Measurements from ENCODE around the gene ST6GAL2. TPM values are rescaled to one million over a fixed set of nuclear protein-coding genes. Genes with fewer than 3 reads are reported as not detected.

ST6GAL2 gene
- total RNA-seq, 4 donors from 2014 or later = 0.04 to 1.3 (median 0.82) TPM

DNA sequence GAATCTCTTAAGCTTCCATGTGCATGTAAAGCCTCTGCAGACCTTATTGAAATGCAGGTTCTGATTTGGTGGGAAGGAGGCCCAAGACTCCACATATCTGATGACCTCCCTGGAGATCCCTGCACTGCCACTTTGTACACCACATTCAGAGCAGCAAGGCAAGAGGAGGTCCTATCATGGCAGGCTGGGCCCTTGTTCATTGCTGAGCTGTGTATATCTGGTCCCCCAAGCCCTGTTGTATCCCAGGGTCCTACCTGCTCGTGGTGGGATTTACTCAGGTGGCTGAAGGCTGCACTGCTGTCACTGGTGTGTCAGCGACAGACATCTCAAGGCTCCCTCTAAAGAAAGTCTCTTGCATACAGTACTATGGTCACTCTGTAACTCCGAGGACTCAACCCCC, 114.2 kb downstream of the ST6GAL2 start:
- H3K4me3 ChIP-seq (ENCODE audit: low read depth, poor library complexity, severe bottlenecking) = no peak overlapping the region
- no peak for TF ChIP-seq POLR2A (IDR thresholded peaks at IDR 0.05)
- TF ChIP-seq, protein P1, sequence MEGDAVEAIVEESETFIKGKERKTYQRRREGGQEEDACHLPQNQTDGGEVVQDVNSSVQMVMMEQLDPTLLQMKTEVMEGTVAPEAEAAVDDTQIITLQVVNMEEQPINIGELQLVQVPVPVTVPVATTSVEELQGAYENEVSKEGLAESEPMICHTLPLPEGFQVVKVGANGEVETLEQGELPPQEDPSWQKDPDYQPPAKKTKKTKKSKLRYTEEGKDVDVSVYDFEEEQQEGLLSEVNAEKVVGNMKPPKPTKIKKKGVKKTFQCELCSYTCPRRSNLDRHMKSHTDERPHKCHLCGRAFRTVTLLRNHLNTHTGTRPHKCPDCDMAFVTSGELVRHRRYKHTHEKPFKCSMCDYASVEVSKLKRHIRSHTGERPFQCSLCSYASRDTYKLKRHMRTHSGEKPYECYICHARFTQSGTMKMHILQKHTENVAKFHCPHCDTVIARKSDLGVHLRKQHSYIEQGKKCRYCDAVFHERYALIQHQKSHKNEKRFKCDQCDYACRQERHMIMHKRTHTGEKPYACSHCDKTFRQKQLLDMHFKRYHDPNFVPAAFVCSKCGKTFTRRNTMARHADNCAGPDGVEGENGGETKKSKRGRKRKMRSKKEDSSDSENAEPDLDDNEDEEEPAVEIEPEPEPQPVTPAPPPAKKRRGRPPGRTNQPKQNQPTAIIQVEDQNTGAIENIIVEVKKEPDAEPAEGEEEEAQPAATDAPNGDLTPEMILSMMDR (IDR thresholded peaks at IDR 0.05) = no peak
- no peak for DNase-seq (ENCODE audit: low spot score in 2 of 2)
- whole genome bisulfite sequencing, 2 donors = 82 to 89% methylated on average over 3 of the region's 3 CpGs
- intact Hi-C loops (cut with DNase I; ENCODE audit: low total_unique reads) = no loop called here

DNA sequence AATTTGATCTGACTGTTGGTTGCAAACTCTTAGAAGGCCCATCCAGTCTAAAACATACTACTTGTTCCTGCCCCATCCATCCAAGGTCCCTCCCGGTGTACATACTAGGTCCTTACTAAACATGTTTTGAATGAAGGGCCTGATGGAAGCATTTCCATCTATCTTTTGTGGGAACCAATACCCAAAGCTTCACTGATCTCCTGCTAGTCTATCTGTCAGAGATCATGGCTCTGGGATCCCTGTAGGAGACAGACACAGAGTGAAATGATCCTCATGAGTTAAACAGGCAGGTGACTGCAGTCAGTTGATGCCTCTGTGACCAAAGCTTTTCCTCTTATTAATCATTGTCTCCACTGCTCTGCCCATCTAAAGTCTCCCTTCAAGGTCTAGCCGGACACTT, 115.0 kb downstream of the ST6GAL2 start:
- H3K4me3 ChIP-seq (ENCODE audit: low read depth, poor library complexity, severe bottlenecking) = no peak overlapping the region
- intact Hi-C loops (cut with DNase I; ENCODE audit: low total_unique reads) = no loop called here
- DNase-seq (ENCODE audit: low spot score in 2 of 2) = no peak
- TF ChIP-seq, protein P1 (IDR thresholded peaks at IDR 0.05) = no peak
- no peak for TF ChIP-seq POLR2A (IDR thresholded peaks at IDR 0.05)
- WGBS, 2 donors = 86 to 92% methylated on average over 2 of the region's 2 CpGs

DNA sequence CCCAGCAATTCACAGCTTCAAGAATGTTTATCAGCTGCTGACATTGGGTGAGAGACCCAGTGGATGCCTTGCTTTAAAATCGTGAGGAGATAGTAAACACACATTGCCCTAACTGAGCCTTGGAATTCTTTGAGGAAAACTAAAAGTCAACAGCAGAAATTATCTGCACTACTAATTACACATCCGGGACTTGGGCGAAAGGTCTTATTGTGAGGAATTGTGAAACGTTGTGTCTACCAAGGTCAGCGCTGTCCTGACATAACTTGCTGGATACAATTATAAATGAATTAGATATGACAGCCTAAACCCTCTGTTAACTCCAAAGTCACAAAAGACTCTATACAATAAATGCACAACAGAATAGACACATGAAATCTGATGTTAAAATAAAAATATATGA, 121.4 kb downstream of the ST6GAL2 start:
- 65 to 77% methylated on average over 5 of the region's 5 CpGs for WGBS, 2 donors
- no peak for DNase-seq (ENCODE audit: low spot score in 2 of 2)
- H3K4me3 ChIP-seq (ENCODE audit: low read depth, poor library complexity, severe bottlenecking) = no peak overlapping the region
- no peak for TF ChIP-seq POLR2A (IDR thresholded peaks at IDR 0.05)
- TF ChIP-seq, protein P1 (IDR thresholded peaks at IDR 0.05) = no peak
- intact Hi-C loops (cut with DNase I; ENCODE audit: low total_unique reads) = no loop called here

DNA sequence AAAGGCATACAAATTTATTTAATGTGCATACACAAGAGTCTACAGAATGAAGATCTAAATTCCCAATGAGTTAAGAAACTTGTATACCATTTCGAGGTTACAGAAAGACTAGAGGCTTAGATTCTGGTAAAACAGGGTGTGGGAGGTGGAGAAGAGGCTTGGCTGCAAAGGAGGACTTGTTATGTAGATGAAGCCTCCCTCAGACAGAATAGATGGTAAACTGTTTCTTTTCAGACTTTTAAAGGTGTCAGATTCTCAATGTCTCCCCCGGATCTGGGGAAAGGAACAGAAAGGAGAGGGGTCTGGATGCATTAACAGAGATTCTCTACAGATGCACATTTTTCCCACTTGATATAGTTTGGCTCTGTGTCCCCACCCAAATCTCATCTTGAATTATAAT, 126.0 kb downstream of the ST6GAL2 start:
- TF ChIP-seq, protein P1 (IDR thresholded peaks at IDR 0.05) = no peak
- TF ChIP-seq POLR2A (IDR thresholded peaks at IDR 0.05) = no peak
- WGBS, 2 donors = 81 to 84% methylated on average over 2 of the region's 2 CpGs
- no peak for DNase-seq (ENCODE audit: low spot score in 2 of 2)
- intact Hi-C loops (cut with DNase I; ENCODE audit: low total_unique reads) = no loop called here
- no peak overlapping the region for H3K4me3 ChIP-seq (ENCODE audit: low read depth, poor library complexity, severe bottlenecking)

DNA sequence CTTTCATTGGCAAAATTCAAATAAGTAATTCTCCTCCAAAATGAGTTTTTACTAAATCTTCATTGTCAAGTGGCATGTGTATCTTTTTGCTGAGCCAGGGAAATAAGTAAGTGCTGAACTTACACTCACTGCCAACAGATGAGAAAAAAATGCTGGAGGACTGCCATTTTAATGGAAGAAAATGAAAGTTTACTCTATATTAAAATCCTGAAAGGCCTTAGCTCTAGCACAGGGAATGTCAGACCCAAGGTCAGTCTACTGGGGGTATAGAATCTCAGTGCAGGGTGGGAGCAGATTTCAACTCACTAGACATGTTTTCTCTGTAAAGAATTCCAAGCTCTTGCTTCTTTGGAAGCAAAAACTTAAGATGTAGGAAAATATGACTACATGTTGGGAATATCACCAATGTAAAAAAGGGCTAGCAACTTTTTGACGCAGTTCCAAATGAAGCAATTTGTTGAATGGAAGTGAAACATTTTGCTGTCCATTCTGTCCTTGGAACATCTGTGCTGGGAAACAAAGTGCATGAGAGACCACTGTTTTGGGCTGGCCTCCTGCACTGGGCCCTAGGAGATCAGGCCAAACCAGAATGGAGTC, 127.0 kb downstream of the ST6GAL2 start:
- WGBS, 2 donors = 59 to 65% methylated on average over 1 of the region's 1 CpG
- H3K4me3 ChIP-seq (ENCODE audit: low read depth, poor library complexity, severe bottlenecking) = no peak overlapping the region
- no peak for TF ChIP-seq POLR2A (IDR thresholded peaks at IDR 0.05)
- TF ChIP-seq, protein P1 (IDR thresholded peaks at IDR 0.05) = no peak
- intact Hi-C loops (cut with DNase I; ENCODE audit: low total_unique reads) = no loop called here
- DNase-seq (ENCODE audit: low spot score in 2 of 2) = no peak

Measured in lower leg skin (tissue), 4 donors.